SU-DHL-6 (cell line): ENCODE data around the gene ECSIT.

Source experiments
- H2AFZ ChIP-seq: fragments of 200-600 bp; sonication (generic); 2 replicates; pipeline ENCODE4 v1.6.1; 2014; ENCODE audit warnings: low read depth, mild to moderate bottlenecking, moderate library complexity, mixed read lengths, antibody characterized with exemption, low read length; ENCODE audit not compliant: severe bottlenecking
- H3F3A ChIP-seq: fragments of 200-600 bp; shearing (Covaris generic); 2 replicates; pipeline ENCODE4 v1.6.0; 2016; ENCODE audit warnings: antibody characterized with exemption, mild to moderate bottlenecking; ENCODE audit not compliant: insufficient read depth
- H3K27ac ChIP-seq: fragments of 200-600 bp; sonication (generic); 2 replicates; pipeline ENCODE4 v1.5.1; 2016; ENCODE audit warnings: low read depth, mild to moderate bottlenecking, low read length, moderate library complexity, mixed read lengths
- H3K27me3 ChIP-seq: fragments of 200-600 bp; sonication (generic), shearing (Covaris generic); 2 replicates; pipeline ENCODE4 v1.6.0; 2014; ENCODE audit warnings: mild to moderate bottlenecking, low read length
- H3K36me3 ChIP-seq: fragments of 200-600 bp; sonication (generic); 2 replicates; pipeline ENCODE4 v1.6.1; 2014; ENCODE audit warnings: mild to moderate bottlenecking, low read length, mixed read lengths
- H3K4me2 ChIP-seq: fragments of 300-600, 200-600 bp; shearing (Covaris generic), sonication (generic); 2 replicates; pipeline ENCODE4 v1.6.0; 2014; ENCODE audit warnings: low read length, low read depth, mild to moderate bottlenecking; ENCODE audit not compliant: poor library complexity, severe bottlenecking
- H3K4me3 ChIP-seq: fragments of 200-600 bp; sonication (generic); 2 replicates; pipeline ENCODE4 v1.5.1; 2014; ENCODE audit warnings: antibody characterized with exemption, low read length, mild to moderate bottlenecking, mixed read lengths; ENCODE audit not compliant: insufficient read depth, poor library complexity, severe bottlenecking
- H3K79me2 ChIP-seq: fragments of 200-600 bp; sonication (generic); 2 replicates; pipeline ENCODE4 v1.6.1; 2014; ENCODE audit warnings: mild to moderate bottlenecking, low read length, moderate library complexity; ENCODE audit not compliant: insufficient read depth
- H3K9ac ChIP-seq: fragments of 200-600 bp; sonication (generic); 2 replicates; pipeline ENCODE4 v1.7.0; 2014; ENCODE audit warnings: mild to moderate bottlenecking, low read length
- H3K9me2 ChIP-seq: fragments of 200-600 bp; sonication (generic); replicated peaks from 2 replicates; pipeline ENCODE4 v1.6.1; 2014; ENCODE audit warnings: low read length; ENCODE audit not compliant: insufficient read depth
- H3K9me3 ChIP-seq: fragments of 200-600 bp; sonication (generic); 2 replicates; pipeline ENCODE4 v1.6.1; 2014; ENCODE audit warnings: low read length, mixed read lengths; ENCODE audit not compliant: insufficient read depth
- H4K20me1 ChIP-seq: fragments of 200-600 bp; sonication (generic); 2 replicates; pipeline ENCODE4 v1.6.1; 2014; ENCODE audit warnings: low read depth, mild to moderate bottlenecking, antibody characterized with exemption, low read length, moderate library complexity, mixed read lengths
- EZH2phosphoT487 ChIP-seq: fragments of 200-600 bp; sonication (generic), shearing (Covaris generic); conservative IDR thresholded peaks from 2 replicates; pipeline ENCODE4 v1.6.1; 2018; ENCODE audit warnings: mild to moderate bottlenecking, antibody characterized with exemption, low read length, moderate library complexity, mixed read lengths
- TF ChIP-seq, protein P1 (sequence below): fragments of 200-600 bp; sonication (generic); IDR thresholded peaks from one replicate; pipeline ENCODE4 v1.5.1; 2017; ENCODE audit warnings: antibody characterized with exemption, mild to moderate bottlenecking, low read length, moderate library complexity; ENCODE audit not compliant: insufficient read depth, poor library complexity, severe bottlenecking

The ECSIT gene

DNA sequence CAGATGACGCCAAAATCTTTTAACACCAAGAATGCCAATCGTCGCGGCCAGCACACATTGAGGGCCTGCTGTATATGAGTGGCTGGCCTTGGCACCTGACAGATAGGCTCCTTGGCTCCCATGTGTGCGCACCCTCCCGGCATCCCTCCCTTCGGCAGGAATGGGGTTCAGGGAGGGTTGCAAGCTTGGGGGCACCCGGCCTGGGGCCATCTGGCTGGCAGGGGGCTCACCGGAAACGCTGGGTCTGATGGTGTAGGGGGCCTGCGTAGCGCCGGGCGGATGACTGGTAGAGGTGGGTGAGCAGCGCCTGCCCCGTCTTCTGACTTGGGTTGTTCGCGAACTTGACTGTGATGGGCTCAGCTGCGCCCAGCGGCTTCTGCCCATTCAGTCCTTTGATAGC, 71.1 kb downstream of the ECSIT start:
- no peak overlapping the region for H3K27ac ChIP-seq
- no peak for TF ChIP-seq EZH2phosphoT487
- TF ChIP-seq, protein P1, sequence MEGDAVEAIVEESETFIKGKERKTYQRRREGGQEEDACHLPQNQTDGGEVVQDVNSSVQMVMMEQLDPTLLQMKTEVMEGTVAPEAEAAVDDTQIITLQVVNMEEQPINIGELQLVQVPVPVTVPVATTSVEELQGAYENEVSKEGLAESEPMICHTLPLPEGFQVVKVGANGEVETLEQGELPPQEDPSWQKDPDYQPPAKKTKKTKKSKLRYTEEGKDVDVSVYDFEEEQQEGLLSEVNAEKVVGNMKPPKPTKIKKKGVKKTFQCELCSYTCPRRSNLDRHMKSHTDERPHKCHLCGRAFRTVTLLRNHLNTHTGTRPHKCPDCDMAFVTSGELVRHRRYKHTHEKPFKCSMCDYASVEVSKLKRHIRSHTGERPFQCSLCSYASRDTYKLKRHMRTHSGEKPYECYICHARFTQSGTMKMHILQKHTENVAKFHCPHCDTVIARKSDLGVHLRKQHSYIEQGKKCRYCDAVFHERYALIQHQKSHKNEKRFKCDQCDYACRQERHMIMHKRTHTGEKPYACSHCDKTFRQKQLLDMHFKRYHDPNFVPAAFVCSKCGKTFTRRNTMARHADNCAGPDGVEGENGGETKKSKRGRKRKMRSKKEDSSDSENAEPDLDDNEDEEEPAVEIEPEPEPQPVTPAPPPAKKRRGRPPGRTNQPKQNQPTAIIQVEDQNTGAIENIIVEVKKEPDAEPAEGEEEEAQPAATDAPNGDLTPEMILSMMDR = no peak
- no peaks in the 10 kb centered on the region for H4K20me1 ChIP-seq
- H3K9me3 ChIP-seq = no peaks in the 10 kb centered on the region
- H3K9me2 ChIP-seq = no peaks in the 10 kb centered on the region
- H2AFZ ChIP-seq = no peak overlapping the region
- no peaks in the 10 kb centered on the region for H3F3A ChIP-seq
- no peak overlapping the region for H3K4me3 ChIP-seq
- no peaks in the 10 kb centered on the region for H3K27me3 ChIP-seq
- H3K79me2 ChIP-seq = no peaks in the 10 kb centered on the region
- no peak overlapping the region for H3K4me2 ChIP-seq
- H3K36me3 ChIP-seq = no peaks in the 10 kb centered on the region
- H3K9ac ChIP-seq = no peak overlapping the region

GRCh38 chr19:11457115-11457514, 71.8 kb downstream of the ECSIT start:
- TF ChIP-seq, protein P1 = no peak
- TF ChIP-seq EZH2phosphoT487 = no peak
- Histone ChIP-seq H3K36me3 (no peaks in the 10 kb centered on the region), H3K27ac (no peak overlapping the region)

GRCh38 chr19:11456659-11457058, 72.3 kb downstream of the ECSIT start:
- Histone ChIP-seq H3K4me3 (no peak overlapping the region), H3K9ac (no peak overlapping the region), H3K9me3 (no peaks in the 10 kb centered on the region), H3K9me2 (no peaks in the 10 kb centered on the region), H3K4me2 (no peak overlapping the region), H2AFZ (no peak overlapping the region), H3K36me3 (no peaks in the 10 kb centered on the region), H3K27ac (no peak overlapping the region), H3F3A (0 out of 2 replicates have a peak, but pooled peaks cover 8% of the 10 kb centered on the region), H3K27me3 (no peaks in the 10 kb centered on the region), H3K79me2 (no peaks in the 10 kb centered on the region), H4K20me1 (no peaks in the 10 kb centered on the region)
- TF ChIP-seq, protein P1 = no peak
- no peak for TF ChIP-seq EZH2phosphoT487

More at GRCh38 chr19:11457115-11457514, 71.8 kb downstream of the ECSIT start:
- H4K20me1 ChIP-seq = no peaks in the 10 kb centered on the region
- H3K9me2 ChIP-seq = no peaks in the 10 kb centered on the region
- H3K4me2 ChIP-seq = no peak overlapping the region
- no peaks in the 10 kb centered on the region for H3K79me2 ChIP-seq
- H3K27me3 ChIP-seq = no peaks in the 10 kb centered on the region
- H3F3A ChIP-seq = 0 out of 2 replicates have a peak, but pooled peaks cover 4% of the 10 kb centered on the region
- no peaks in the 10 kb centered on the region for H3K9me3 ChIP-seq
- no peak overlapping the region for H3K9ac ChIP-seq
- no peak overlapping the region for H3K4me3 ChIP-seq
- H2AFZ ChIP-seq = no peak overlapping the region
